Sigmoid colon (tissue), 7 donors: ENCODE measurements around the gene MOB3C. TPM values are rescaled to one million over a fixed set of nuclear protein-coding genes. Genes with fewer than 3 reads are reported as not detected.

Experiments
- DNase-seq: peaks from one replicate; pipeline ENCODE4 v3.0.0-alpha.2; 2019
- H3K27ac ChIP-seq, 4 donors: fragments of 200-600 bp; sonication (generic); one replicate each; pipeline ENCODE4 v1.5.1; 2016 to 2019; ENCODE audit warnings: mild to moderate bottlenecking in 1 of 4
- H3K27me3 ChIP-seq, 3 donors: fragments of 200-600 bp; sonication (generic); one replicate each; pipeline ENCODE4 v1.5.1; 2019; ENCODE audit warnings: mild to moderate bottlenecking in 1 of 3
- H3K36me3 ChIP-seq, 4 donors: fragments of 200-600 bp; sonication (generic); one replicate each; pipeline ENCODE4 v1.5.1; 2016 to 2019
- H3K4me1 ChIP-seq, 4 donors: fragments of 200-600 bp; sonication (generic); one replicate each; pipeline ENCODE4 v1.5.1; 2017 to 2019
- H3K4me3 ChIP-seq, 4 donors: fragments of 200-600 bp; sonication (generic); one replicate each; pipeline ENCODE4 v1.5.1; 2017 to 2019; ENCODE audit warnings: mild to moderate bottlenecking in 2 of 4, moderate library complexity in 1 of 4
- H3K9me3 ChIP-seq, 4 donors: fragments of 200-600 bp in 3 of 4; sonication (generic) in 3 of 4; one replicate each; pipeline versions ENCODE4 v1.5.1 to v1.6.1; 2013 to 2019
- CTCF ChIP-seq, 4 experiments: fragments of 450-650 bp in 3 of 4; fragments of 200-600 bp in 1 of 4; IDR thresholded peaks; one replicate each; pipeline ENCODE4 v1.5.1; 2016 to 2019; ENCODE audit warnings: antibody characterized with exemption in 4 of 4, mild to moderate bottlenecking in 3 of 4, moderate library complexity in 2 of 4
- EP300 ChIP-seq, 4 donors: sonication (generic); formaldehyde crosslinking; IDR thresholded peaks; one replicate each; pipeline ENCODE4 v1.6.1; 2017; ENCODE audit warnings: antibody characterized with exemption in 4 of 4
- POLR2A ChIP-seq, 2 donors: fragments of 450-650 bp; IDR thresholded peaks; one replicate each; pipeline ENCODE4 v1.6.1; 2016; ENCODE audit warnings: antibody characterized with exemption in 2 of 2, mild to moderate bottlenecking in 2 of 2, moderate library complexity in 2 of 2
- POLR2AphosphoS5 ChIP-seq, 4 donors: sonication (generic); formaldehyde crosslinking; IDR thresholded peaks; one replicate each; pipeline ENCODE4 v1.6.1; 2017; ENCODE audit warnings: antibody characterized with exemption in 4 of 4
- WGBS, 2 donors: extraction: QIAGEN DNeasy Blood & Tissue Kit; methylation state at CpG; one replicate each; pipeline ENCODE4 v1.1.7; 2013; 5-methylcytosine and 5-hydroxymethylcytosine counted together
- intact Hi-C: fragments of 100-400 bp; cut with DNase I; formaldehyde crosslinking; loops from one replicate; pipeline ENCODE4 v1.15.1; 2023
- polyA plus RNA-seq, 3 donors: library from polyadenylated mRNA; stranded (reverse); fragments of 200-250 nt; gene quantifications; one replicate each; pipeline ENCODE4 v1.2.3, GENCODE V29; 2013
- total RNA-seq, 4 donors: library from RNA; depleted of rRNA; stranded (reverse); fragments of >200 nt; gene quantifications; one replicate each; pipeline ENCODE4 v1.1.0, GENCODE V29; 2016
- donor health status: healthy with polysubstance abuse.
- donor health status: Bipolar disorder and iron deficiency.
- donor health status: healthy.

The MOB3C gene
- total and polyA plus RNA-seq, 7 donors, result 7.8 to 25.7 (median 13.8) TPM

GRCh38 chr1:46611691-46612221 lies 4.9 kb downstream of the MOB3C start:
- H3K4me1 ChIP-seq, result peaks cover 0 to 53% (median 49%) of the 10 kb centered on the region in 4 donors
- TF ChIP-seq CTCF (IDR thresholded peaks at IDR 0.05), result no peak
- H3K36me3 ChIP-seq, result peaks cover 18 to 34% (median 23%) of the 10 kb centered on the region in 4 donors
- H3K4me3 ChIP-seq, result no peak overlapping the region
- 77 to 78% methylated on average over 7 of the region's 7 CpGs for WGBS, 2 donors
- H3K9me3 ChIP-seq, result no peaks in the 10 kb centered on the region
- peak; percentile 63 for DNase-seq
- peak overlapping the region in 3 of 4 donors; percentile 14 to 34 (median 18) for H3K27ac ChIP-seq
- no peaks in the 10 kb centered on the region for H3K27me3 ChIP-seq
- intact Hi-C loops, result no loop called here

GRCh38 chr1:46607345-46608130 lies 9.1 kb downstream of the MOB3C start:
- TF ChIP-seq POLR2A (IDR thresholded peaks at IDR 0.05) (no peak), POLR2AphosphoS5 (IDR thresholded peaks at IDR 0.05) (no peak), EP300 (IDR thresholded peaks at IDR 0.05) (no peak), CTCF (IDR thresholded peaks at IDR 0.05) (no peak)
- intact Hi-C loops, result no loop called here
- no peak for DNase-seq
- Histone ChIP-seq H3K36me3 (peaks cover 18 to 34% (median 23%) of the 10 kb centered on the region in 4 donors), H3K4me3 (no peak overlapping the region), H3K9me3 (no peaks in the 10 kb centered on the region), H3K27ac (peak overlapping the region in 2 of 4 donors; percentile 11 to 31), H3K27me3 (no peaks in the 10 kb centered on the region), H3K4me1 (peaks cover 0 to 39% (median 29%) of the 10 kb centered on the region in 4 donors)
- 92 to 95% methylated on average over 7 of the region's 7 CpGs for WGBS, 2 donors

- no peaks in the 10 kb centered on the region for H3K9me3 ChIP-seq
- no peak for TF ChIP-seq CTCF (IDR thresholded peaks at IDR 0.05)
- no peak for TF ChIP-seq POLR2AphosphoS5 (IDR thresholded peaks at IDR 0.05)
- TF ChIP-seq POLR2A (IDR thresholded peaks at IDR 0.05), result no peak
- no peak for TF ChIP-seq EP300 (IDR thresholded peaks at IDR 0.05)
- 95 to 98% methylated on average over 2 of the region's 2 CpGs for WGBS, 2 donors
- intact Hi-C loops, result no loop called here
- no peak for DNase-seq
- peaks cover 18 to 30% (median 23%) of the 10 kb centered on the region in 4 donors for H3K36me3 ChIP-seq
- H3K27me3 ChIP-seq, result no peaks in the 10 kb centered on the region
- H3K27ac ChIP-seq, result peak overlapping the region in 1 of 4 donors; percentile 31
- no peak overlapping the region for H3K4me3 ChIP-seq
- peaks cover 0 to 37% (median 29%) of the 10 kb centered on the region in 4 donors for H3K4me1 ChIP-seq
Measured at GRCh38 chr1:46606255-46606965, 10.2 kb downstream of the MOB3C start.

GRCh38 chr1:46605232-46605631 lies 11.4 kb downstream of the MOB3C start:
- Histone ChIP-seq H3K4me1 (peaks cover 0 to 42% (median 35%) of the 10 kb centered on the region in 4 donors), H3K27ac (peak overlapping the region in 1 of 4 donors; percentile 89), H3K4me3 (no peak overlapping the region), H3K36me3 (peaks cover 18 to 26% (median 22%) of the 10 kb centered on the region in 4 donors), H3K27me3 (no peaks in the 10 kb centered on the region), H3K9me3 (no peaks in the 10 kb centered on the region)
- WGBS, 2 donors, result 61 to 78% methylated on average over 2 of the region's 2 CpGs
- TF ChIP-seq CTCF (IDR thresholded peaks at IDR 0.05) (no peak), EP300 (IDR thresholded peaks at IDR 0.05) (no peak), POLR2AphosphoS5 (IDR thresholded peaks at IDR 0.05) (no peak), POLR2A (IDR thresholded peaks at IDR 0.05) (no peak)
- intact Hi-C loops, result no loop called here
- no peak for DNase-seq
